Body of pancreas (tissue), 4 donors: ENCODE results near the gene MOGAT2. TPM values are rescaled to one million over a fixed set of nuclear protein-coding genes. Genes with fewer than 3 reads are reported as not detected.
A peak's percentile ranks its signal among the peaks of the same experiment; 100 is the strongest.
"Not testable (repeated sequence)": the region's sequence is repeated elsewhere in the genome, so short reads cannot be mapped to it uniquely, and the experiment has no call there.

Experiments
- ATAC-seq: fragments of 150-250 bp; one replicate; pipeline ENCODE4 v1.9.1; 2016
- DNase-seq, 4 donors: peaks; one replicate each; pipeline ENCODE4 v3.0.0-alpha.2; 2019
- H3K27ac ChIP-seq, 4 donors: fragments of 200-600 bp; sonication (generic); 1 replicate in 3 of 4; 2 replicates in 1 of 4; pipeline versions ENCODE4 v1.5.1 to v1.6.1; 2016 to 2019; ENCODE audit warnings: mild to moderate bottlenecking in 1 of 4, mixed read lengths in 1 of 4, moderate library complexity in 1 of 4
- H3K27me3 ChIP-seq, 2 donors: fragments of 200-600 bp; sonication (generic); one replicate each; pipeline ENCODE4 v1.6.0; 2016; ENCODE audit warnings: mild to moderate bottlenecking in 1 of 2
- H3K36me3 ChIP-seq, 2 donors: fragments of 200-600 bp; sonication (generic); replicated peaks in 1 of 2; 2 replicates each; pipeline ENCODE4 v1.5.1; 2016; ENCODE audit warnings: low read depth in 2 of 2; ENCODE audit not compliant: insufficient read depth in 1 of 2
- H3K4me1 ChIP-seq: fragments of 200-600 bp; sonication (generic); one replicate; pipeline ENCODE4 v1.6.0; 2016
- H3K4me3 ChIP-seq, 2 donors: fragments of 200-600 bp; sonication (generic); 1 replicate in 1 of 2; 2 replicates in 1 of 2; pipeline ENCODE4 v1.5.1; 2016 to 2019
- H3K9me3 ChIP-seq, 3 donors: fragments of 200-600 bp; sonication (generic); 1 replicate in 2 of 3; 2 replicates in 1 of 3; pipeline ENCODE4 v1.5.1; 2016
- POLR2A ChIP-seq, 3 donors: fragments of 450-650 bp; IDR thresholded peaks; one replicate each; pipeline ENCODE4 v1.6.1; 2016; ENCODE audit warnings: antibody characterized with exemption in 3 of 3, mild to moderate bottlenecking in 2 of 3
- WGBS, 2 donors: methylation state at CpG; one replicate each; pipeline ENCODE4 v1.1.5; 2017; 5-methylcytosine and 5-hydroxymethylcytosine counted together
- intact Hi-C: fragments of 100-400 bp; cut with DNase I; formaldehyde crosslinking; loops from one replicate; pipeline ENCODE4 v1.15.1; 2023
- total RNA-seq, 2 donors: library from RNA; depleted of rRNA; stranded (reverse); fragments of >200 nt; gene quantifications; one replicate each; pipeline ENCODE4 v1.1.0, GENCODE V29; 2016
- TF ChIP-seq, protein P1 (sequence below), 7 experiments: fragments of 450-650 bp in 4 of 7; fragments of 200-600 bp in 3 of 7; sonication (generic) in 3 of 7; IDR thresholded peaks; one replicate each; pipeline ENCODE4 v1.5.1; 2016 to 2019; ENCODE audit warnings: antibody characterized with exemption in 7 of 7

MOGAT2 gene
- total RNA-seq, 2 donors from 2014 or later: not detected

DNA sequence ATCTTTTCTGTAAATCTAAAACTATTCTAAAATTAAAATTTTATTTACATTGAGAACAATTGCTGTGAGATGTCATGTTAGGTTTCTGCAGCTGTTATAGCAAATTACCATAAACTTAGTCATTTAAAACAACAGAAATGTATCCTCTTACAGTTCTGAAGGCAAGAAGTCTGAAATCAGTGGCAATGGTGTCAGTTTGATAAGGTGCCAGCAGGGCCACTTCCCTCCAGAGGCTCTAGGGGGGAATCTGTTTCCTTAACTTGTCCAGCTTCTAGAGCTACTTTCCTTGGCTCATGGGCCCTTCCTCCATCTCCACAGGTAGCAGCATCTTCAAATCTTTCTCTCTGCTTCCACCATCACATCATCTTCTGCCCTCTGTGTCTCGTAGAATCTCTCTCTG, 23.0 kb downstream of the MOGAT2 start:
- no peak for DNase-seq
- no peak for TF ChIP-seq POLR2A (IDR thresholded peaks at IDR 0.05)
- TF ChIP-seq, protein P1, sequence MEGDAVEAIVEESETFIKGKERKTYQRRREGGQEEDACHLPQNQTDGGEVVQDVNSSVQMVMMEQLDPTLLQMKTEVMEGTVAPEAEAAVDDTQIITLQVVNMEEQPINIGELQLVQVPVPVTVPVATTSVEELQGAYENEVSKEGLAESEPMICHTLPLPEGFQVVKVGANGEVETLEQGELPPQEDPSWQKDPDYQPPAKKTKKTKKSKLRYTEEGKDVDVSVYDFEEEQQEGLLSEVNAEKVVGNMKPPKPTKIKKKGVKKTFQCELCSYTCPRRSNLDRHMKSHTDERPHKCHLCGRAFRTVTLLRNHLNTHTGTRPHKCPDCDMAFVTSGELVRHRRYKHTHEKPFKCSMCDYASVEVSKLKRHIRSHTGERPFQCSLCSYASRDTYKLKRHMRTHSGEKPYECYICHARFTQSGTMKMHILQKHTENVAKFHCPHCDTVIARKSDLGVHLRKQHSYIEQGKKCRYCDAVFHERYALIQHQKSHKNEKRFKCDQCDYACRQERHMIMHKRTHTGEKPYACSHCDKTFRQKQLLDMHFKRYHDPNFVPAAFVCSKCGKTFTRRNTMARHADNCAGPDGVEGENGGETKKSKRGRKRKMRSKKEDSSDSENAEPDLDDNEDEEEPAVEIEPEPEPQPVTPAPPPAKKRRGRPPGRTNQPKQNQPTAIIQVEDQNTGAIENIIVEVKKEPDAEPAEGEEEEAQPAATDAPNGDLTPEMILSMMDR (IDR thresholded peaks at IDR 0.05): no peak
- Histone ChIP-seq H3K36me3 (no peaks in the 10 kb centered on the region), H3K4me3 (no peak overlapping the region), H3K27me3 (no peaks in the 10 kb centered on the region), H3K9me3 (no peaks in the 10 kb centered on the region), H3K4me1 (no peaks in the 10 kb centered on the region), H3K27ac (no peak overlapping the region)
- 83 to 92% methylated on average over 1 of the region's 1 CpG for WGBS, 2 donors
- intact Hi-C loops: no loop called here
- ATAC-seq: no peak

GRCh38 chr11:75743159-75743558, 25.5 kb downstream of the MOGAT2 start:
- WGBS, 2 donors: 96 to 97% methylated on average over 4 of the region's 4 CpGs
- H3K27me3 ChIP-seq, DNase-seq, ATAC-seq, H3K27ac ChIP-seq, H3K4me3 ChIP-seq, intact Hi-C loops, H3K36me3 ChIP-seq, H3K9me3 ChIP-seq, H3K4me1 ChIP-seq: not testable (repeated sequence)

DNA sequence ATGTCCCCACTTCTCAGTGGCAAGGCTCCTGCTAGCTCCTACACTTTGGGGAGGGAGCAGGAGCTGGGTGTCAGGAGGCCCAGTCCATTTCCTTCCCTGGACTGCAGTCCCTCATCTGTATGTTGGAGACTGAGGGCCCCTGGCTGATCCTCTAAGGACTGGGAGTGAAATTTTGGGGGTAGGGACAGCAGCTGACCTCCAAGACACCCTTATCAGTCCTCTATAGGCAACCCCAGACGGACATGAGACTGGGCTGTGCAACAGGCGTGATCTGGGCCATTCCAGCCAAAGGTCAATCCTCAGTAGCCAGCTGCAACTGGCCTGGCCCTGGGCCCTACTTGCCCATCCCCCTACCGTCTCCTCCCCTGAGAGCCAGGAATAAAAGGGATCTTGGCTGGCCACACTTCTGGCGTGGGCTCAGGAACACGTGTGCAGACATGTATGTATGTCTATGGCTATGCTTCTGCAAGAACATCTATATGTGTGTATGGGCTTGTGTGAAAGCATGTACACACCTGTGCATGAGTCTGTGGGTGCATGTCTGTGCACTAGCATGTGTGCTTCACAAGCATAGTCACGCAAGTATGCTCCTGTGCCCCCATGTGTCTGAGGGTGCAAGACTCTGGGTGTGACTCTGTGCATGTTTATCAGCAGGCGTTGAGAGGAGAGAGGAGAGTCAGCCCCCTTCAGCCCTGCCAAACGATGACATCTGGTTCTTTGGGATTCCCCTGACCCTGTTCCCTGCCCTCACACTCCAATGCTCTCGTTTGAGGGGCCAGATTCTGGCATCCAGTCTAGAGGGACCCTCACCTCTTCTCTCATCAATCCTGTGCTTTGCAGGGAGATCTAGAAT, 26.3 kb downstream of the MOGAT2 start:
- H3K36me3 ChIP-seq: no peaks in the 10 kb centered on the region
- no peaks in the 10 kb centered on the region for H3K4me1 ChIP-seq
- H3K27me3 ChIP-seq: no peaks in the 10 kb centered on the region
- H3K4me3 ChIP-seq: no peak overlapping the region
- TF ChIP-seq, protein P1 (IDR thresholded peaks at IDR 0.05): no peak
- TF ChIP-seq POLR2A (IDR thresholded peaks at IDR 0.05): no peak
- H3K9me3 ChIP-seq: no peaks in the 10 kb centered on the region
- ATAC-seq (no peak), DNase-seq (peak in 1 of 4 donors; percentile 19)
- H3K27ac ChIP-seq: no peak overlapping the region
- WGBS, 2 donors: 62 to 66% methylated on average over 7 to 8 of the region's 9 CpGs
- intact Hi-C loops: no loop called here

DNA sequence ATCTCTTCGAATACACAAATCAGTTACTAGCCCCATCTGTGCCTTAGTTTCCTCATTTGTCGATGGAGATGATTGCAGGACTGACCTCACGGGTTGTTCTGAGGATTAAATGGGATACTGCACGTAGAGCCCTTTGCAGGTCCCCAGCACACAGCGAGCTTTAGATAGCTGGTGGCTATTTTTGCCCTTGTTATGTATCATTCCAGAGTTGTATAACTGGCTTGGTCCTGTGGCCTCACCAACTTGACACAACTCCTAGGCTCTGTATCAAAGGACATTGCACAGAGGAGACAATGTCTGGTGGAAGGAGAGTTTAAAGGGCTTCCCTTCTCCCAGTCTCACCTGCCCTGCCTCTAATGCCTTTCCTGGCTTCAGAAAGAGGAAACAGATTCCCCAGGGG, 28.2 kb downstream of the MOGAT2 start:
- H3K4me1 ChIP-seq: no peaks in the 10 kb centered on the region
- no peak for TF ChIP-seq POLR2A (IDR thresholded peaks at IDR 0.05)
- TF ChIP-seq, protein P1 (IDR thresholded peaks at IDR 0.05): no peak
- DNase-seq: no peak
- intact Hi-C loops: no loop called here
- H3K27me3 ChIP-seq: no peaks in the 10 kb centered on the region
- H3K27ac ChIP-seq: no peak overlapping the region
- ATAC-seq: no peak
- no peak overlapping the region for H3K4me3 ChIP-seq
- H3K9me3 ChIP-seq: no peaks in the 10 kb centered on the region
- no peaks in the 10 kb centered on the region for H3K36me3 ChIP-seq
- 81% methylated on average over 5 of the region's 5 CpGs for WGBS, 2 donors

DNA sequence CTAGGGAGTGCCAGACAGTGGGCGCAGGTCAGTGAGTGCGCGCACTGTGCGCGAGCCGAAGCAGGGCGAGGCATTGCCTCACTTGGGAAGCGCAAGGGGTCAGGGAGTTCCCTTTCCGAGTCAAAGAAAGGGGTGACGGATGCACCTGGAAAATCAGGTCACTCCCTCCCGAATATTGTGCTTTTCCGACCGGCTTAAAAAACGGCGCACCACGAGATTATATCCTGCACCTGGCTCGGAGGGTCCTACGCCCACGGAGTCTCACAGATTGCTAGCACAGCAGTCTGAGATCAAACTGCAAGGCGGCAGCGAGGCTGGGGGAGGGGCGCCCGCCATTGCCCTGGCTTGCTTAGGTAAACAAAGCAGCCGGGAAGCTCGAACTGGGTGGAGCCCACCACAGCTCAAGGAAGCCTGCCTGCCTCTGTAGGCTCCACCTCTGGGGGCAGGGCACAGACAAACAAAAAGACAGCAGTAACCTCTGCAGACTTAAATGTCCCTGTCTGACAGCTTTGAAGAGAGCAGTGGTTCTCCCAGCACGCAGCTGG, 31.2 kb downstream of the MOGAT2 start:
- H3K4me1 ChIP-seq, DNase-seq, H3K9me3 ChIP-seq, H3K4me3 ChIP-seq, intact Hi-C loops, H3K27ac ChIP-seq, ATAC-seq, H3K36me3 ChIP-seq, H3K27me3 ChIP-seq: not testable (repeated sequence)
- 32 to 82% methylated on average over 14 to 15 of the region's 26 CpGs for WGBS, 2 donors

GRCh38 chr11:75754933-75755332, 37.3 kb downstream of the MOGAT2 start:
- H3K4me1 ChIP-seq, intact Hi-C loops, H3K9me3 ChIP-seq, H3K27ac ChIP-seq, H3K4me3 ChIP-seq, ATAC-seq, DNase-seq, H3K27me3 ChIP-seq, H3K36me3 ChIP-seq: not testable (repeated sequence)
